NOMO-1 treated with dmso at 0.1 percent for 144 hours (cell line): ENCODE measurements around the gene RGCC.

ENCODE experiments used
- DNase-seq: peaks from one replicate; lab custom pipeline; 2025; ENCODE audit not compliant: unreplicated experiment; lab: John Stamatoyannopoulos, UW

Gene RGCC

GRCh38 chr13:41452462-41452861 lies 4.9 kb upstream of the RGCC start:
- no peak for DNase-seq

DNA sequence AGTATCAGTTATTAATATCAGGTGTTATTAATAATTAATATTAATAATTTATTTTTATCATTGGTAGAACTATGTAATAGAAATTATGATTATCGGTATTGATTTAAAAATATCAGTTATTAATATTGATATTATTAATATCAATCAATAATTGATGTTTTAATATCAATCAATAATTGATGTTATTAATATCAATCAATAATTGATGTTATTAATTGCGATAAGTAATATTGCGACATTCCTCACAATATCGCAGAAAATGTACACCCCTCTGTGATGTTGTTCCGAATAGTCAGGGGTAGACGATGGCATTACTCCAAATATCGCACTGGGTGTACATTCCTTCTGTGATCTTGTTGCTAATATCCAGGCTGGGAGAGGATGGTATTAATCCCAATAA lies 3.7 kb upstream of the RGCC start:
- DNase-seq, result no peak

DNA sequence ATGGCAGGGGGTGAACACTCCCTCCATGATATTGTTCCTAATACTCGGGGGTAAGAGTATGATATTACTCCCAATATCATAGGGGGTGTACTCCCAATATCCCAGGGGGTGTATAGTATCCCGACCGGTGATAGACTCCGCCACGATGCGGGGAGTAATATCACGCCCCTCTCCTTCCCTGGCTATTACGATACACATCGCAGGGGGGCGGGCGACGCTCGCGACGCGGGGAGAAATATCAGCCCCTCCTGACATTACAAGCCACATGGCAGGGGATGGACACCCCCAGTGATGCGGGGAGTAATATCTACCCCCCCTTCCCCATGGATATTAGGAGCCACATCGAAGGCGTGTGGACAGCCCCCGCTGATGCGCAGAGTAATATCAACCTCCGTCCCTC lies 3.2 kb upstream of the RGCC start:
- DNase-seq, result no peak

DNA sequence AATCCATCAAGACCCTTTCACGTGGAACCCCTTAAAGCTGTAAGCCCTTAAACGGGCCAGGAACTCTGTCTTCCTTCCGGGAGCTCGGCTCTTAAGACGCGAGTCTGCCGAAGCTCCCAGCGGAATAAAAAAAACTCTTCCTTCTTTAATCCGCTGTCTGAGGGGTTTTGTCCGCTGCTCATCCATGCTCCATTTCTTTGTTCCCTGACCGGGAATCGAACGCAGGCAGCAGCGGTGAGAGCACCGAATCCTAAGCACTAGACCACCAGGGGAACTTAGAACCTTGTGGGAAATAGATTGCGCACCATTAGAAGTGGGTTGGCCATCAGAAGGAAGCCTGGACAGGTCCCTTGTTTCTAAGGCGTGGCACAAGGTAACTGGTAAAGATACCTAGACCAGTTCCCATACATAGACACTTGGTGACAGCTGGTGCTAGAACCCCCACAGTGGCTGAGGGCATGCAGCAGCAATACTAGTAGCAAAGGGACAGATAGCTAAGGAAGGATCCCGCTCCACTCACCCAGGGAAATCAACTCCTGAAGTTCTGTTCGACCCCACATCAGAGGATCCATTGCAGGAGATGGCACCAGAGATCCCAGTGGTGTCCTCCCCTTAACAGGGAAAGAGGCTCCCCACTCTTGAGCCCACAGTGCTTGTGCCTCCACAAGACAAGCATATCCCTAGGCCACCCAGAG lies 1.5 kb upstream of the RGCC start:
- DNase-seq, result no peak

DNA sequence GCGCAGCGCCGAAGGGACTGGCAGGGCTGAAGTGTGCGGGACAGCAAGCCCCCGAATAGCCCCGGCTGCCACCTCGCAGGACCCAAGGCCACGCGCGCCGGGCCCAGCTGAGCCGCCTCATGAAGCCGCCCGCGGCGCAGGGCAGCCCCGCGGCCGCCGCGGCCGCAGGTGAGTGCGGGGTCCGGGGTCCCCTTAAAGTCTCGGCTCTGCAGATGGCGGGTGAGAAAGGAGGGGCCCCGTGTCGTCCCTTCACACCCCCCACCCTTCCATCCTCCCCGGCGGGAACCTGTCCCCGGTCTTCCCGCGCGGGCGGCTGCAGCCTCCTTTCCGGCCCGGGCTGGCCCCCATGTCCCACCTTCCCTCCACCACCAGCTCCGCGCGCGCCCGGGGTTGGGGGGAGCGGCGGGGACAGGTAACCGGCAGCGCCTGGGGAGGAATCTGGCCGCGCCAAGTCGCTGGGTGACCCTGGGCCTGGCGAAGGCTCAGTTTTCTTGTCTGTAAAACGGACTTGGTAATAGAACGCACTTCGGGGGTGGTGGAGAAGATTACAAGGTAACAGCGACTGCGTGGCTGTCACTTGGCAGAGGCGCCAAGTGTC lies 338 bp downstream of the RGCC start:
- DNase-seq, result no peak

DNA sequence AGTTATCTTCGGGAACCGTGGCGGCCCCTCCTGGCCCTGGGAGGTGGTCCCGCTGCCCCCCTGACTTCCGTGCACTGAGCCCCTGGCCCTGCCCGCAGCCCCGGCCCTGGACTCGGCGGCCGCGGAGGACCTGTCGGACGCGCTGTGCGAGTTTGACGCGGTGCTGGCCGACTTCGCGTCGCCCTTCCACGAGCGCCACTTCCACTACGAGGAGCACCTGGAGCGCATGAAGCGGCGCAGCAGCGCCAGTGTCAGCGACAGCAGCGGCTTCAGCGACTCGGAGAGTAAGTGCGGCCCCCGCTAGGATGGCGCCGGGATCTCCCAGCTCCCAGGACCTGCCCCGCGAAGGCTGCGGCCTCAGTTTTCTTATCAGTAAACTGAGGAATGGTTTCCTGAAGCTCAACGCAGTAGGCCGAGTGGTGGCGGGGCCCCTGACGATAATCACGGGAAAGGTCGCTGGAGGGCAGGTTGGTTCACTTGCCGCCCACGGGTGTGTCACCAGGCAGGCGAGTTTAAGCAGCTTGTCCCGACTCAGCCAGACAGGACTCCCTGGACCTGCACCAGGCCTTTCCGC lies 924 bp downstream of the RGCC start:
- DNase-seq, result peak; percentile 25

DNA sequence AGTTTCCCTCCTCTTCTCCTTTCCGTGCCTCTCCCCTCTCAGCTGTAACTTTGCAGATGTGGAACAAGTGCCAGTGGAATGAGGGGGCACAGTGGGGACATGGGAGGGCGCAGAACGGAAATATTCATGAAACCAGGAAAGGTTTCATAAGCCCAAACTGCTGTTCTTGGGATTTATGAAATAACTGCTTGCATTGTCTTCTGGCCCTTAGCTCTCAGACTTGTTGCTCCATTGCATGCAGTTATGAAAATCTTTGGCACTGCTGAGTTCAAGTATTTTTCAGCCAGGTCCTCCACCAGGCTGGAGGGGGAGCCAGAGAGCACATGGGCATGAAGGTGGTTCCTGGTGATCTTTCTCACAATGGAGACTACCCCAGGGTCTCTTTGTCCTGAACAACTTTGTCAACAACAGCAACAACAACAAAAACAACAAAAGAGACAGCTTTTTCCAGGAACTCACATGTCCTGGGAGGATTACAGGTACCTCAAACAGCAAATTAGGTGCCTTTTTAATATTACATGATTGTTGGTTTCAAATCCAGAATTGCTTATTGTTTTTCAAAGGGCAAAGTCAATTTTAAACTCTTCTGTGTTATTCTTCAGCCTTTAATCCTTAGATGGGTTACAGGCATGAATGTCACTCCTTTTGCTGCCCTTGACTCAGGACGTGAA lies 1.5 kb downstream of the RGCC start:
- DNase-seq, result peak; percentile 72

DNA sequence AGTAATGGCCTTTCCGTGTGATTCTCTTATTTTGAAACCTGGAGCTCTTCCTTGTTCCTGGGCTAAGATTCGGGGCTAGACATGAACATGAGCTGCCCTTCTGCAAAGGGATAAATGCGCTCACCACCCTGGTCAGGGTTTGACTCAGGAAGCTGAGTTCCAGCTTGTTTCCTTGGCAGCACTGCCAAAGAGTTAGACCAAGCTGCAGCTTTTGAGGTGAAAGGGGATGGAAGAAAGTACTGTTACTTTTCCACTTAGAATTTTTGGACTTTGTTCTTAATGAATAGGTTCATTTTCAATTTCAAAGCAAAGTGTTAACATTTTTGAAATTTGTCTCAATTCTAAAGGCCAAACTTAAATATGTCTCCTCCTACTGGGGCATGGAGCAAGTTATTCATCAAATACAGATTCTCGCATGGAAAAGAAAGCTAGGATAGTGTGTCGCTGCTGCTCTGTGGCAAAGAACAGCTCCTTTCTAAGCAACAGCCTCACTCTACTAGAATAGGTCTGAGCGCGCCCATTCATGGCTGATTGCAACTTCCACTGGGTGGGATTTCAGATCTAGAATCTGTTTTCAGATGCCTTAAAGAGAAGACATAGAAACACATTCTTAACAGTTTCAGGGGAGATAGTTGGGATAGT lies 2.2 kb downstream of the RGCC start:
- no peak for DNase-seq

- DNase-seq, result no peak
These were observed 2.7 kb downstream of the RGCC start for GRCh38 chr13:41460074-41460465.

DNA sequence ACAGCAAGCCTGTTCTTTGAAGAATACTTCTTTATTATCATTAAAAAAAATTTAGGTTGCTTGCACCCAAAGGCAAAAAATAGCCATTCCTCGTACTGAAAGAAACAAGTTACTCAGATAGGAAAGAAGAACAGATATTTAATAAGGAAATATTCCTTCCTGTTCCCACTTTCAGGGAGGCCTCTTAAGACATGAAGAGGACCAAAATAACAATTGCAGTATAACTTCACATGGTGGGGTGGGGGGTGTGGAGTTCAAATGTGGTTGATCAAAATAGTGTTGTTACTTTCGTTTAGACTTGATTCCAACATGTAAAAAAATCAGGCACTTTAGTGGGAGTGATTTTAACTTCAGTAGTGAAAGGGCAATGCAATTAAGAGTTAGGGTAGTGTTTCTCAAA lies 3.6 kb downstream of the RGCC start:
- DNase-seq, result no peak

GRCh38 chr13:41461527-41462139 lies 4.3 kb downstream of the RGCC start:
- no peak for DNase-seq

DNA sequence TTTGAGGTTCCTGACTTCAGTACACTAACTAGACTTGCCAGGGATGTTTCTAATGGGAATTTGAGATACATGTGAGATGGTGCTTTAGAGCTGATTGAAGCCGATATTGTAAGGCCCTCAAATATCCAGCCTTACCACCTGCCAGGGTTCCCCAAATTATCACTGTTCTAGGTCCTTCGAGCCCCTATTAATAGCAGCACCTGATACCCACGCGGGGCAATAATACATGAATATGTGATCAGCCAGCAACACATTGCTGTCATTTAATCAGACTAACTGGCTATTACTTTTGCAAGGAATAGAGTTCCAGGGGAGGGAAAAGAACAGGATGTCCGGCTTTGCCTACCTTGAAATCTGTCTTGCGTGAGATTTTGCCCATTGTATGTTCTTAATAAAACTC lies 5.1 kb downstream of the RGCC start:
- no peak for DNase-seq

DNA sequence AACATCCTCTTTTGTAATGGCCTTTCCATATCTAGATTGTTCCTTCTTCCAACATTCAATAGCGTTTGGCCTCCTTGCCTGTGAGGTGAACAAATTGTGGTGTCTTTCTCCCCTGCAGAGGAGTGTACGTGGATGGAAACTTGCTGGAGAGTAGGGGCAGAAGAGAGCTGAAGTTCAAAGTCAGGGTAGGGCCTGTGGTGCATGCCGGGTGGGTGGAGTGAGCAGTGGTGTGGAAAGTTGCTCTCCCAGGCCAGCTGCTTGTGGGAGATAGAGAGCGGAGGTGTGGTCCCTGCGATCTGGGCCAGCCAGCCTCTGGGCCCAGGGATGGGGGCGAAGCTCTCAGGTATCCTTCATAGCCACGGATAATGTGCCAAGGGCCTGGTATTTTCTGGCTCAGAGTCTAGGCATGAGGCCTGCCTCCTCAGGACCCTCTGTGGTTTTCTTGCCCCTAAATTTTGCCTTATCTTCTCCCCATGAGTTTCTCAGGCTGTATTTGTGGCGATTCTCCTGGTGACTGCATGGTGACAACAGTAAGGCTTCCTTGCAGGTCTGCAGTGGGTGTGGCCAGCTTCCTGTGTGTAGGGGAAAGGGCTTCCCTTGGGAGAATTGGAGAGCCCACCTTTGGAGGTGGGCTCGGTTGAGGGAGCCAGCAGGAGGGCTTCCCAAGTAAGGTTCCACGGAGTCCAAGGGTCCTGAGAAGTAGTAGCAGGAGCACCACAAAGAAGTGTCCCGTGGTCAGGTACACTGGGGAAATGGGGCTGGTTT lies 6.7 kb downstream of the RGCC start:
- DNase-seq, result no peak

- peak; percentile 79 for DNase-seq
These were observed 8.0 kb downstream of the RGCC start for GRCh38 chr13:41465241-41465847.

DNA sequence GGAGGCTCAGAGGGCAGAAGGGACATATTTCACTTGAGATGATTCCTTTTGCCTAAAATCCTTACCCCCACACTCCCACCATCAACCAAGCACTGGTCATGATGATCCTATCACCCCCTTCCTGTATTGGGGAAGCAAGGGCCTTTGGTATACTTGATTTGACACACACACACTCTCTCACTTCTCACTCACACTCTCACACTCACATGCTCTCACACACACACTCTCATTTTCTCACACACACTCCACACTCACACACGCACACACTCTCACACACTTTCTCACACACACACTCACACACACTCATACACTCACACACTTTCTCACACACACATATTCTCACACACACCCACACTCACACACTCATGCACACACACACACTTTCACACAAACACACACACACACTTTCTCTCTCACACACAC lies 8.6 kb downstream of the RGCC start:
- DNase-seq, result no peak

DNA sequence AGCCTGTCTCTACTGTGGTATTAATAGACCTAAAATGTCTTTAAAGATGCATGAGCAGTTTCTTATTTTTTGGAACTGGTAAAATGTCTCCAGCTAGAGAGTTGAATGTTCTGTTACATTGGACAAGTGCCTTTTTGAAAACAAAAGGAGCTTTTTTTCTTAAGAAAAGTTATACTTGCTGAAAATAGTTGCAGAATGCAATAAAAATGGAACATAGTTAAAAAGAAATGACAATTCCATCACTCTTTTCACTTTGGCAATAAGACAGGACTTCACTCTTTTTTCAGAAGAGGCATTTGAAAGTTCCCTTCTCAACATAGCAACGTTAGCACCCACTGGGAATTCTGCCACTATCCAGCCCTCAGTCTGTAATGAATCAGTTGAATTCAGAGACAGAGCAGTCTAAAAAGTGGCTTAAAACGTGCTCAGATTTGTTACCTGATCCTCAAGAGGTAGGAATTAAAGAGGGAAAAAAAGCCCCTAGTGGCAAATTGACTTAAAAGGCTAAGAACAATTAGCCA lies 10.1 kb downstream of the RGCC start:
- no peak for DNase-seq

GRCh38 chr13:41468631-41469030 lies 11.3 kb downstream of the RGCC start:
- DNase-seq, result no peak

DNA sequence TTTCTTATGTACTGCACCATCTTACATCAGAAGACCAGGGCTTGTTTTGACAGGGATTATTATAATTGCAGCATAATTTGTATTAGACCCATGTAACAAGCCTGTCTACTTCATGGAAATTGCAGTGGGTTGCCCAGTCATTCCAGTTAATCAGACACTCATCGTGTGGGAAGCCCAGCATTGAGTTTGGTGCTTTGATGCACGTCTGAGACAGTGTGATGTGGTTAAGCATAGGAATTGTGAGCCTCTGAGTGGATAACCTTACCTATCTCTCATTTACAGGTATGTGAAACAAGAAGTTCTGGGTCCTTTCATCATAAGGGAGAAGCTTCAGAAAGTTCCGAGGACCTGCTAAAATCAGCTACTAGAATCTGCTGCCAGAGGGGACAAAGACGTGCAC lies 12.8 kb downstream of the RGCC start:
- DNase-seq, result no peak

- no peak for DNase-seq
These were observed 14.4 kb downstream of the RGCC start for GRCh38 chr13:41471785-41472184.

GRCh38 chr13:41487222-41487621 lies 29.9 kb downstream of the RGCC start:
- no peak for DNase-seq
